K562 treated with DMSO at 1 percent for 48 hours (cell line): ENCODE results near the gene GRIK2. TPM values are rescaled to one million over a fixed set of nuclear protein-coding genes. Genes with fewer than 3 reads are reported as not detected.

Experiments
- total RNA-seq: library from RNA; unstranded; fragments of 300-600 nt; gene quantifications from 2 replicates; pipeline ENCODE4 v1.2.3, GENCODE V29; 2022; ENCODE audit warnings: low replicate concordance; ENCODE audit errors: extremely low read depth

Gene GRIK2
- total RNA-seq = not detected in 2 replicates

GRCh38 chr6:101393251-101393828, at the start of gene GRIK2:
TSS of gene GRIK2 (plus strand) at chr6:101393708.

